ENCODE measurements around the gene STXBP2.
A peak's percentile ranks its signal among the peaks of the same experiment; 100 is the strongest.

The STXBP2 gene

GRCh38 chr19:7681340-7682174 lies 44.6 kb downstream of the STXBP2 start:
- DNase-seq: peak; percentile 57
- H3K36me3 ChIP-seq (replicated peaks): peaks cover 19% of the 10 kb centered on the region
- in situ Hi-C loops (cut with HindIII; ENCODE audit: low pct_ligation_motif_present, low sequenced_read_pairs): no loop called here
- H3K4me3 ChIP-seq (ENCODE audit: low read depth, low read length): peak overlapping the region; percentile 91
- H3K27me3 ChIP-seq (replicated peaks): no peaks in the 10 kb centered on the region
- TF ChIP-seq CTCF (IDR thresholded peaks at IDR 0.05; ENCODE audit: low read depth, low read length, missing control alignments): peak; percentile 76
- no peak overlapping the region for H3K27ac ChIP-seq

GRCh38 chr19:7682175-7682855 lies 45.4 kb downstream of the STXBP2 start:
- H3K27me3 ChIP-seq (replicated peaks): no peaks in the 10 kb centered on the region
- H3K36me3 ChIP-seq (replicated peaks): peaks cover 19% of the 10 kb centered on the region
- TF ChIP-seq CTCF (IDR thresholded peaks at IDR 0.05; ENCODE audit: low read depth, low read length, missing control alignments): peak; percentile 29
- DNase-seq: no peak
- in situ Hi-C loops (cut with HindIII; ENCODE audit: low pct_ligation_motif_present, low sequenced_read_pairs): no loop called here
- H3K27ac ChIP-seq: no peak overlapping the region
- peak overlapping the region; percentile 91 for H3K4me3 ChIP-seq (ENCODE audit: low read depth, low read length)

GRCh38 chr19:7685546-7686445 lies 48.9 kb downstream of the STXBP2 start:
- TF ChIP-seq CTCF (IDR thresholded peaks at IDR 0.05; ENCODE audit: low read depth, low read length, missing control alignments): no peak
- in situ Hi-C loops (cut with HindIII; ENCODE audit: low pct_ligation_motif_present, low sequenced_read_pairs): no loop called here

GRCh38 chr19:7687177-7687576 lies 50.3 kb downstream of the STXBP2 start:
- Histone ChIP-seq H3K27me3 (replicated peaks) (no peaks in the 10 kb centered on the region), H3K36me3 (replicated peaks) (peaks cover 18% of the 10 kb centered on the region), H3K4me3 (ENCODE audit: low read depth, low read length) (no peak overlapping the region), H3K27ac (no peak overlapping the region)
- in situ Hi-C loops (cut with HindIII; ENCODE audit: low pct_ligation_motif_present, low sequenced_read_pairs): no loop called here
- no peak for DNase-seq
- TF ChIP-seq CTCF (IDR thresholded peaks at IDR 0.05; ENCODE audit: low read depth, low read length, missing control alignments): no peak

More at GRCh38 chr19:7685546-7686445, 48.9 kb downstream of the STXBP2 start:
- no peak for DNase-seq
- H3K27ac ChIP-seq: no peak overlapping the region
- no peaks in the 10 kb centered on the region for H3K27me3 ChIP-seq (replicated peaks)
- H3K4me3 ChIP-seq (ENCODE audit: low read depth, low read length): no peak overlapping the region
- H3K36me3 ChIP-seq (replicated peaks): peaks cover 19% of the 10 kb centered on the region

GRCh38 chr19:7689165-7689564 lies 52.3 kb downstream of the STXBP2 start:
- no peak for TF ChIP-seq CTCF (IDR thresholded peaks at IDR 0.05; ENCODE audit: low read depth, low read length, missing control alignments)
- Histone ChIP-seq H3K36me3 (replicated peaks) (no peaks in the 10 kb centered on the region), H3K27ac (no peak overlapping the region), H3K4me3 (ENCODE audit: low read depth, low read length) (no peak overlapping the region), H3K27me3 (replicated peaks) (no peaks in the 10 kb centered on the region)
- DNase-seq: no peak
- in situ Hi-C loops (cut with HindIII; ENCODE audit: low pct_ligation_motif_present, low sequenced_read_pairs): no loop called here
